ENCODE results near the gene VWA7. TPM values are rescaled to one million over a fixed set of nuclear protein-coding genes. Genes with fewer than 3 reads are reported as not detected.
"Not testable (repeated sequence)": the region's sequence is repeated elsewhere in the genome, so short reads cannot be mapped to it uniquely, and the experiment has no call there.

The VWA7 gene
- total and polyA plus RNA-seq, 11 donors: 4.0 to 25.8 (median 15.2) TPM

GRCh38 chr6:31817133-31817928 is 40.2 kb upstream of the VWA7 start:
- ATAC-seq; H3K36me3 ChIP-seq; H3K9me3 ChIP-seq; DNase-seq; intact Hi-C loops (cut with DNase I); H3K27me3 ChIP-seq: not testable (repeated sequence)
- peak overlapping the region; percentile 63 to 100 (median 98) for H3K27ac ChIP-seq
- H3K4me1 ChIP-seq: peaks cover 0 to 58% (median 45%) of the 10 kb centered on the region in 12 donors
- peak overlapping the region; percentile 24 to 70 (median 63) for H3K4me3 ChIP-seq
- WGBS, 4 donors: 24 to 49% (median 45%) methylated on average over 15 to 16 of the region's 37 CpGs
- TF ChIP-seq CTCF (IDR thresholded peaks at IDR 0.05): peak in 5 of 12 donors; percentile 11 to 44 (median 23)

DNA sequence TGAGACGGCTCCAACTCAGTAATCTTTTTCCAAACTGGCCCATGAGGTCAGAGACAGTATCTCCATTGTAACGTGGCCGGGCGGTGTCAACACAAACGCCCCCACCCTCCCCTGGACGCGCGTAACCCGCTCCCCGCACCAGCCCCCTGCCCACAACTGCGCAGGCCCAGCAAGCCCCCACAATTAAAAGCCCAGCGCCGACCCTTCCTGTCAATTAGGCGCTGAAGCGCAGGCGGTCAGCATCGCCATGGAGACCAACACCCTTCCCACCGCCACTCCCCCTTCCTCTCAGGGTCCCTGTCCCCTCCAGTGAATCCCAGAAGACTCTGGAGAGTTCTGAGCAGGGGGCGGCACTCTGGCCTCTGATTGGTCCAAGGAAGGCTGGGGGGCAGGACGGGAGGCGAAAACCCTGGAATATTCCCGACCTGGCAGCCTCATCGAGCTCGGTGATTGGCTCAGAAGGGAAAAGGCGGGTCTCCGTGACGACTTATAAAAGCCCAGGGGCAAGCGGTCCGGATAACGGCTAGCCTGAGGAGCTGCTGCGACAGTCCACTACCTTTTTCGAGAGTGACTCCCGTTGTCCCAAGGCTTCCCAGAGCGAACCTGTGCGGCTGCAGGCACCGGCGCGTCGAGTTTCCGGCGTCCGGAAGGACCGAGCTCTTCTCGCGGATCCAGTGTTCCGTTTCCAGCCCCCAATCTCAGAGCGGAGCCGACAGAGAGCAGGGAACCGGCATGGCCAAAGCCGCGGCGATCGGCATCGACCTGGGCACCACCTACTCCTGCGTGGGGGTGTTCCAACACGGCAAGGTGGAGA is 38.1 kb upstream of the VWA7 start, which contains the start of the genes HSPA1A and HSPA1L:
Gene HSPA1A (plus strand): TSS at position 519 of the 814 bp plus-strand sequence. CDS start 214 bp downstream, at position 733.
Gene HSPA1L (minus strand): TSS at position 259 of the 814 bp plus-strand sequence. CDS start 3,311 bp downstream, outside the sequence.
- 0 to 1% (median 0%) methylated on average over 10 to 56 of the region's 56 CpGs for WGBS, 4 donors
- intact Hi-C loops (cut with DNase I): no loop called here
- TF ChIP-seq CTCF (IDR thresholded peaks at IDR 0.05): no peak
- peak; percentile 99 to 100 for TF ChIP-seq POLR2A (IDR thresholded peaks at IDR 0.05)

GRCh38 chr6:31814677-31815024 is 37.5 kb upstream of the VWA7 start:
- H3K27me3 ChIP-seq: no peaks in the 10 kb centered on the region
- peaks cover 0 to 4% (median 0%) of the 10 kb centered on the region in 9 donors for H3K36me3 ChIP-seq
- H3K4me3 ChIP-seq: peak overlapping the region; percentile 22 to 76 (median 66)
- H3K9me3 ChIP-seq: no peaks in the 10 kb centered on the region
- WGBS, 4 donors: 0 to 3% (median 1%) methylated on average over 12 to 13 of the region's 13 CpGs
- intact Hi-C loops (cut with DNase I): loop anchor here in 2 of 10 donors (5.0 kb wide), 2 partner anchors 77 to 82 kb away; partner anchors contain the start of gene CLIC1 (in 1 of the 2)
- ATAC-seq (peak; percentile 84 to 89 (median 87)), DNase-seq (peak; percentile 94 to 98 (median 97))
- TF ChIP-seq POLR2A (IDR thresholded peaks at IDR 0.05) (peak in 1 of 2 donors; percentile 61), CTCF (IDR thresholded peaks at IDR 0.05) (no peak)
- H3K4me1 ChIP-seq: peaks cover 0 to 39% (median 28%) of the 10 kb centered on the region in 12 donors
- H3K27ac ChIP-seq: peak overlapping the region; percentile 91 to 100 (median 99)

More for the DNA sequence above, 38.1 kb upstream of the VWA7 start, which contains the start of the genes HSPA1A and HSPA1L:
- Histone ChIP-seq H3K4me3 (peak within 1 kb of the TSS; percentile 25 to 76 (median 66)), H3K4me1 (peaks cover 0 to 45% (median 32%) of the 10 kb centered on the region in 12 donors), H3K9me3 (no peaks in the 10 kb centered on the region), H3K36me3 (peaks cover 0 to 3% (median 0%) of the 10 kb centered on the region in 9 donors), H3K27me3 (no peaks in the 10 kb centered on the region), H3K27ac (peak within 1 kb of the TSS; percentile 91 to 100 (median 99))
- ATAC-seq (peak; percentile 87 to 91 (median 90)), DNase-seq (peak; percentile 96 to 98 (median 98))

All from heart left ventricle (tissue), 16 donors.